Neural cell (in vitro differentiated cells): ENCODE measurements around the gene TEX13A.

Experiments used
- CTCF ChIP-seq: fragments of 450-650 bp; IDR thresholded peaks from 2 replicates; pipeline ENCODE4 v1.5.1; 2014; ENCODE audit warnings: antibody characterized with exemption, mild to moderate bottlenecking, moderate library complexity; ENCODE audit not compliant: poor library complexity, severe bottlenecking
- EZH2 ChIP-seq: fragments of 200-600, 300-800 bp; shearing (Covaris generic), sonication (generic); IDR thresholded peaks from 2 replicates; pipeline ENCODE4 v1.6.1; 2014; ENCODE audit warnings: antibody characterized with exemption, low read length, borderline replicate concordance, mild to moderate bottlenecking; ENCODE audit not compliant: insufficient read depth, poor library complexity, severe bottlenecking

- TF ChIP-seq CTCF (no peak), EZH2 (no peak)
Observed at GRCh38 chrX:105173071-105173470, 47.4 kb downstream of the TEX13A start.
